NT2/D1 (cell line): ENCODE results near the gene HJV.
"Not testable (repeated sequence)": the region's sequence is repeated elsewhere in the genome, so short reads cannot be mapped to it uniquely, and the experiment has no call there.

Experiments used
- DNase-seq: peaks from one replicate; pipeline ENCODE4 v3.0.0-alpha.2; 2011; ENCODE audit warnings: low read depth, low spot score
- H3K27me3 ChIP-seq: 2 replicates; pipeline ENCODE4 v1.6.0; 2011; ENCODE audit warnings: mild to moderate bottlenecking; ENCODE audit not compliant: insufficient read length, insufficient read depth
- H3K36me3 ChIP-seq: 2 replicates; pipeline ENCODE4 v1.6.1; 2011; ENCODE audit warnings: mild to moderate bottlenecking, low read length, mixed read lengths; ENCODE audit not compliant: insufficient read depth, insufficient read length
- H3K4me1 ChIP-seq: 2 replicates; pipeline ENCODE4 v1.5.1; 2011; ENCODE audit not compliant: insufficient read depth, insufficient read length
- H3K4me3 ChIP-seq: 2 replicates; pipeline ENCODE4 v1.5.1; 2011; ENCODE audit warnings: low read depth; ENCODE audit not compliant: insufficient read length
- H3K9ac ChIP-seq: 2 replicates; pipeline ENCODE4 v1.6.0; 2011; ENCODE audit warnings: low read depth; ENCODE audit not compliant: insufficient read length
- H3K9me3 ChIP-seq: 2 replicates; pipeline ENCODE4 v1.5.1; 2011; ENCODE audit warnings: mild to moderate bottlenecking, low read length; ENCODE audit not compliant: insufficient read depth
- SUZ12 ChIP-seq: IDR thresholded peaks from 2 replicates; pipeline ENCODE4 v1.6.1; 2011; ENCODE audit not compliant: insufficient read length, insufficient read depth; ENCODE audit errors: extremely low read depth
- YY1 ChIP-seq: IDR thresholded peaks from 2 replicates; pipeline ENCODE4 v1.6.1; 2011; ENCODE audit not compliant: insufficient read length, insufficient read depth
- ZNF274 ChIP-seq: IDR thresholded peaks from 2 replicates; pipeline ENCODE4 v1.6.1; 2011; ENCODE audit warnings: mild to moderate bottlenecking, low read depth, low read length

HJV gene

GRCh38 chr1:146029117-146029516 lies 7.6 kb upstream of the HJV start:
- no peak overlapping the region for H3K4me3 ChIP-seq

GRCh38 chr1:146026650-146027049 lies 5.1 kb upstream of the HJV start:
- not testable (repeated sequence) for H3K4me3 ChIP-seq, H3K36me3 ChIP-seq, H3K4me1 ChIP-seq, DNase-seq, H3K9ac ChIP-seq, H3K27me3 ChIP-seq, H3K9me3 ChIP-seq

More at GRCh38 chr1:146029117-146029516, 7.6 kb upstream of the HJV start:
- no peaks in the 10 kb centered on the region; the same call in 1 of the 2 replicates for H3K9me3 ChIP-seq
- H3K9ac ChIP-seq = no peak overlapping the region
- DNase-seq = no peak
- H3K36me3 ChIP-seq = no peaks in the 10 kb centered on the region
- no peaks in the 10 kb centered on the region for H3K27me3 ChIP-seq
- no peaks in the 10 kb centered on the region for H3K4me1 ChIP-seq
- no peak for TF ChIP-seq YY1
- no peak for TF ChIP-seq ZNF274
- no peak for TF ChIP-seq SUZ12

- not testable (repeated sequence) for H3K36me3 ChIP-seq, H3K4me3 ChIP-seq, H3K4me1 ChIP-seq, H3K9me3 ChIP-seq, DNase-seq, H3K9ac ChIP-seq, H3K27me3 ChIP-seq
These were observed 4.4 kb upstream of the HJV start for GRCh38 chr1:146025787-146026495.

GRCh38 chr1:146022403-146023127 lies 1.0 kb upstream of the HJV start:
- H3K9ac ChIP-seq = no peak overlapping the region
- H3K36me3 ChIP-seq = no peaks in the 10 kb centered on the region
- no peaks in the 10 kb centered on the region for H3K9me3 ChIP-seq
- no peak for TF ChIP-seq YY1
- no peak for TF ChIP-seq SUZ12
- TF ChIP-seq ZNF274 = no peak
- H3K27me3 ChIP-seq = no peaks in the 10 kb centered on the region
- no peak for DNase-seq
- H3K4me3 ChIP-seq = no peak overlapping the region
- no peaks in the 10 kb centered on the region for H3K4me1 ChIP-seq

GRCh38 chr1:146021050-146021445 lies 487 bp downstream of the HJV start:
- H3K9me3 ChIP-seq = no peaks in the 10 kb centered on the region
- H3K36me3 ChIP-seq = no peaks in the 10 kb centered on the region
- no peak overlapping the region for H3K4me3 ChIP-seq
- no peak overlapping the region for H3K9ac ChIP-seq
- TF ChIP-seq YY1 (no peak), ZNF274 (no peak), SUZ12 (no peak)
- H3K27me3 ChIP-seq = no peaks in the 10 kb centered on the region
- H3K4me1 ChIP-seq = no peaks in the 10 kb centered on the region
- no peak for DNase-seq

GRCh38 chr1:146020058-146021049 lies 1.2 kb downstream of the HJV start:
- Histone ChIP-seq H3K27me3 (no peaks in the 10 kb centered on the region), H3K4me1 (no peaks in the 10 kb centered on the region), H3K9ac (no peak overlapping the region), H3K36me3 (no peaks in the 10 kb centered on the region), H3K9me3 (no peaks in the 10 kb centered on the region), H3K4me3 (no peak overlapping the region)
- no peak for TF ChIP-seq YY1
- TF ChIP-seq SUZ12 = no peak
- no peak for TF ChIP-seq ZNF274
- DNase-seq = no peak

- TF ChIP-seq ZNF274 = no peak
- no peak for TF ChIP-seq YY1
- no peak for TF ChIP-seq SUZ12
- no peak overlapping the region for H3K9ac ChIP-seq
- H3K36me3 ChIP-seq = no peaks in the 10 kb centered on the region
- no peak overlapping the region for H3K4me3 ChIP-seq
- no peaks in the 10 kb centered on the region for H3K9me3 ChIP-seq
- H3K27me3 ChIP-seq = no peaks in the 10 kb centered on the region
- no peaks in the 10 kb centered on the region for H3K4me1 ChIP-seq
- no peak for DNase-seq
These were observed 2.1 kb downstream of the HJV start for GRCh38 chr1:146019231-146020057.
